HG03520 (cell line): ENCODE measurements around the gene GHSR.

Experiments used
- ATAC-seq: cut with Tn5 transposase; IDR thresholded peaks from one replicate; pipeline ENCODE4 v1.9.1; 2021; ENCODE audit warnings: mild to moderate bottlenecking, moderate library complexity; ENCODE audit not compliant: unreplicated experiment

Gene GHSR

DNA sequence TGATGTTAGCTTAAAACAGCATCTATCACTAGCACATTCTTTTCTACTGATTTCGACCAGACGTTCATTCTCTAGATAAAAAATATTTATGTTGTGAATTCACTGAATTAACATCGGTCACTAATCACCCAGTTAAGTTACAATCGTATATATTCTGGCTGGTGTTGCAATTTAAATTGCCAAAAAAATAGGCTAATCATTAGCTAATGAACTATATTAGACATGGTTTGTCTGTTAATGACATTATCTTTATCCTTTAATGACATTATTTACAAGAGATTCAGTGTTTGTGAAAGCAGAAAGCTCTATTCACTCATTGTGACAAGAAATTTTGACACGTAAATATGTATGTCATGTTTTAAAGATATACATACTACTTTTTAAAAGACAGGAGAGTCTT, 6.7 kb downstream of the GHSR start:
- no peak for ATAC-seq

DNA sequence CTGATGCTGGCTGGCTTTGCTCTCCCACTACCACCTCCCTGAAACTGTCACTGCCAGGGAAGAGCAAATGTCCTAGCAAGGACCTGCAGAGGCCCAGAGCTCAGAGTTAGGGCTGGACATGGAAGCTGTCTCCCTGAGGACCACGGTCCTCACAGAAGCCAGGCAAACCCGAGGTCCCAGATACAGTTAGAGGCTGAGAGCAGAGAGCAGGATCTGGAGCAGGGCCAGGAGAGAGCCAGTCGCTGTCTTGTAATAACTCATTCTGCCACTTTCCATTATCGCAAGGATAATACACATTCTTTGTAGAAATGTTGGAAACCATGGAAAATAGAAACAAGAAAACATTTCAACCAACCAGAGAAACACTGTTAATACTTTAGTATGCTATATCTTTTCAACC, 10.1 kb downstream of the GHSR start:
- ATAC-seq, result no peak

GRCh38 chr3:172437713-172438112, 10.5 kb downstream of the GHSR start:
- ATAC-seq, result no peak

GRCh38 chr3:172415323-172415722, 32.9 kb downstream of the GHSR start:
- ATAC-seq, result no peak

DNA sequence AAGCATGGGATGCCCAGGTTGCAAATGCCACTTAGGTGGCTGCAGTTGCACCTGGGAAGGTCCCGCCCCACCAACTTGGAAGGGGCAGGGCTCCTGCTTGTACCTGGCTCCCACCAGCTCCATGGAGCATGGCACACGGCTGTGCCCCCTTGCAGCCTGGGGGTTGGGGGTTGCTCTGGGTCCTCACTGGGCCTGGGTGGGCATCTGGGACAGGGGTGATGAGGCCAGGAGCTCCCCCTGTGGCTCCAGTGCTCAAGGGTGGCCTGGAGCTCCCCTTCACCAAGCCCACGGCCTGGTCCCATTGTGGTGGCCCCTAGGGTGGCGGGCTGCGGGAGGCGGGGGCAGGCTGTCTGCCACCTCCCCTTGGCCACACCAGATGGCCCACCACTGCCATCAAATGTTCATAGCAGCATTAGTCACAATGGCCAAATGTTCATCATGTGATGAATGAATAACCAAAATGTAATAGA, 36.7 kb downstream of the GHSR start:
- ATAC-seq, result no peak

DNA sequence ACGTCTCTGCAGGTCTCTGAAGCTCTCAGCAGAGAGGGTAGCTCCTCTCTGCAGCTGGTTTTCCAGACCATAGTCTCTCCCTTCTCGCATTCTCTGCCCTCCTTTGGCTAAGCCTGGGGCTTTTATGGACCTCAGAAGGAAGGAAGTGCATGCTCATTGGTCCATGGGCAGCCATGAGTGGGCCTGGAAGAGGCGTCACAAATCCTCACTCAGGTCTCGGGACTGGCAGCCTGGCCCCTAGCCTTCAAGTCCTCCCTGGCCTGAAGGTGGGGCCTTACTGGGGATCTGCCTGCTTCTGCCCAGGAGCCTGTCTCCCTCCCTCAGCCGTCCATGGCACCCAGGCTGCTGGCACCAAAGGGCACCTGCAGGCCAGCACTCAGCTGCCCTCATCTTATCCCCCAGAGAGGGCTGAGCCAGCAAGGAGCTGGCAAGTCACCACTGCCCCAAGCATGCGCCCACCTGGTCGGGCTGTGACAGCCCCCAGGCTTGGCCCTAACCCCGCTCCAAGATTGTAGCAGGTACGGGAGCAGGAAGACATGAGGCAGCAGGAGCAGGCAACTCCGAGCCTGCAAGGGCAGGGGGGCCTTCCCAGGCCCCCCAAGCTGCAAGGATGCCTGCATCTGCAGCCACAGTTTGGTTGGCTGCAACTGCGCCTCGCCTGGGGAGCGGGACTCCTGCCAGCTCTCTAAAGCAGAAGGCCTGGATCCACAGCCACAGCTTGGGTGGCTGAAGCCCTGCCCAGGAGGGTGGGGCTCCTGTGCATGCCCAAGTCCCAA, 37.4 kb downstream of the GHSR start:
- no peak for ATAC-seq

GRCh38 chr3:172407872-172408271, 40.4 kb downstream of the GHSR start:
- ATAC-seq, result no peak

DNA sequence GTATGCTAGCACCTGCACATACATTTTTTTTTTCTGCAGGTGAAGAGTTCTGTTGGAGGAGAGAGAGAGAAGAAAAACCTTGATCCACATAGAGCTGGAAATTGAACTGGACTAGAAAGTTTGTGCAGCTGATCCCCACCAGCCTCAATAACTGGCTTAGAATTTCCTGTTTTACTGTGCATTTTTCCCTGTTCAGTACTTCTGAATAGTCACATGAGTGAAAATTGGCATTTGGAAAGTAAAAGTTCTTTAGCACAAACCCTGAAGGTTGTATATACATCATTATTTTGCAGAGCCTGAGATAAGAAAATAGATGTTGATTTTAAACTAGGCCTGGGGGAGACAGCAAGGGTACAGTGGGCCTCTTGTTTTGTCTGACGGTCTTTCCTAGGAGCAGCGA, 42.3 kb downstream of the GHSR start:
- ATAC-seq, result no peak

DNA sequence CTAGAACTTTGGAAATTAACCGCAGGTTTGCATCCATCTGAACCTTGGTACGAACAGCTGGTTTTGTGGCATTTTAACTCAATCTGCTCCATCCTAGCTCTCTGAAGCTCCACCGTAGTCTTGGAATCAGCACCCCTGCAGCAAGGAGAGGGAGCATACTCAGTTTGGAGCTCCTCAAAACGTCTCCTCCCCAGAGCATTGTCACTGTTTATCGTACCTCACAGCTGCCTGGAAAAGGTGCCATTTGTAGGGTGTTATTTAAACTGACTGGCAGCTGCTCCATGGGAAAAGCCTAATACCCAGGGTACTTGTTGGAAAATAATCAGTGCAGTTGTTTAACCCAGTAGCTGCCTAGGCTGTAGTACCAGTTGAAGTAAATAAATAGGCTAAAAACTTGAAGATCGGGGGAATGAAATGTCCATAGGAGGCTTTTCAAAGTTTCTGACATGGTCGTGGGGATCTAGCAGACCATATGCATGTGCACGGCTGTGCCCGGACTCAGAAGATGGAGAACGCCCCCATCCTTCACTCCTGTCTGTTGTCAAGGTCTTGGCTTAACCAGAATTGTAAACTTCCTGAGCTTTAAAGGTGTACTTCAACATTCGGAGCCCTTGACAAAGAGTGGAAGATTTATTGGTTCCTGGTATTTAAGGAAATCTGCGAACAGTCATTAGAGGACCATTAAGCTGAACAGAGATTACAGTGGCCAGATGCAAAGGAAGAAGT, 43.9 kb downstream of the GHSR start:
- ATAC-seq, result no peak

DNA sequence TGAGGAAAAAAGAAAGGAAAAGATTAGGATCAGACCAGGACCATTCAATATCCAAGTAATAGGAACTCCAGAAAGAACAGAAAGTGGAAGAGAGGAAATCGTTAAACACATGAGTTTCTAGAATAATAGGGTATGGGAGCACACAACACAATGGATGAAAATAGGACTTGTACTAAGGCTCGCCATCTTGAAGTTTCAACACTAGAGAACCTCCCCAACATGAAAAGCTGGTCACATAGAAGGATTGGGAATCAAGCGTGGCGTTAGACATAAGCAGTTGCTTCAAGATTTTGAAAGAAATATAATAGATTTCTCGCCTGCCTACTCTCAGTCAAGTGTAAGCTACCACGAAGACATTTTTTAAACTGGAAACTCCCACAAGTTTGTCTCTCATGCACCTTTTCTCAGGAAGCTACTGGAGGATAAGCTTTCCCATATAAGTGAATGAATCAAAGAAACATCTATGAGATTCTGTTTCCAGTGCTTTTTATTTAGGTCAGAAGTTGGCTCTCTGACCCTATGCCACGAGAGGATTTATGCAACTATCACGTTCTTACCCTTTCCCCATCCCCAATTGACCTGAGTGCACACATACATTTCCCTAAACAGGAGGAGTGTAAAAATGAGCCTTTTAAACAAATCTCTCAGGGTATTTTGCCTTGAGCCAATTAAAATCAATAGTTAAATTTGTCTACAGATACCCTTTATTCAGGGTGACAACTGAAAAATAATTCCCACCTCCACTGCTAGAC, 45.2 kb downstream of the GHSR start:
- no peak for ATAC-seq

- ATAC-seq, result no peak
Measured at GRCh38 chr3:172402090-172402489, 46.2 kb downstream of the GHSR start.

- ATAC-seq, result no peak
Measured at GRCh38 chr3:172398484-172398883, 49.8 kb downstream of the GHSR start.

DNA sequence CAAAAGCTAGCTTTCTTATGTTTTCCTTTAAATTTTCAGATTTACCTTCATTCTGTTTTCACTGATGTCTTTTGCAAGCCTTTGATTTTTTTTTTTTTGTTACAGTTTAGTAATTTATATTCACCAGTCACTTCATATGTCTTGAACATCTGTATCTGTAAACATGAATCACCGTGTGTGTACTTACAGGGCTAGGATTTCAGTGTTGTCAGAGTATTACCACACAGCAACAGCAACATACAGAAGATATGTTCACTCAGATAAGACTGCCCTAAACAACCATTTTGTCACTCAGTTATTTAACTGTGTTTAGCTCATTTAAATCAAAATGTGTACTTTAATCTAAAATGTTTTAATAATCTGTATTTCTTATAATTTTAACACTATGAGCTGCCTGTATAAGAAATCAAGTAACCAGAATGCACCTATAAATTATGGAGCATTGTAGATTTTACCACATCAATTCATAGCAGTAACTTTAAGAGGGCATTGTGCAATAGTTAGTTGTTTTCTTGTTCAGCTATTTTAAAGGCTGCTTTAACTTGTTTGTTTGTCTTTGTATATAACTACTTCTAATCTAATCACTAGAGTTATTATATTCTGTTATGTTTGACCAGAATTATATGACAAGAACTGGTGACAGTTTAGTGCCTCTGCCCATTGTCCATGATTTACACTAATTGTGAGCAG, 50.4 kb downstream of the GHSR start:
- ATAC-seq, result no peak

GRCh38 chr3:172396400-172396799, 51.9 kb downstream of the GHSR start:
- no peak for ATAC-seq

DNA sequence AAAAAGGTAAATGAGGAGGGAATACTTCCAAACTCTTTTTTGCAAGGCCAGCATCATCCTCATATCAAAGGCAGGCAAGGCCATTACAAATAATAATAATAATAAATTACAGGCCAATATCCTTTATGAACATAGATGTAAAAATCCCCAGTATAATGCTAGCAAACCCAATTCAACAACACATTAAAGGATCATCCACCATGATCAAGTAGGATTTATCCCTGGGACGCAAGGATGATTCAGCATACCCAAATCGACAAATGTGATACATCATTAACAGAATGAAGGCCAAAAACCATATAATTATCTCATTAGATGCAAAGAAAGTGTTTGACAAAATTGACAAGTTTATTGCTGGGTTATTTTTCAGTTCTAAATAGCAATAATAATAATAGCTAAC, 53.6 kb downstream of the GHSR start:
- no peak for ATAC-seq
